Hepatic stellate cell (primary cell): Measurements from ENCODE around the gene PYY.

Experiments used
- DNase-seq: peaks from one replicate; pipeline ENCODE4 v3.0.0; 2011; ENCODE audit warnings: low spot score

The PYY gene

GRCh38 chr17:43914451-43914850 lies 39.3 kb downstream of the PYY start:
- no peak for DNase-seq

DNA sequence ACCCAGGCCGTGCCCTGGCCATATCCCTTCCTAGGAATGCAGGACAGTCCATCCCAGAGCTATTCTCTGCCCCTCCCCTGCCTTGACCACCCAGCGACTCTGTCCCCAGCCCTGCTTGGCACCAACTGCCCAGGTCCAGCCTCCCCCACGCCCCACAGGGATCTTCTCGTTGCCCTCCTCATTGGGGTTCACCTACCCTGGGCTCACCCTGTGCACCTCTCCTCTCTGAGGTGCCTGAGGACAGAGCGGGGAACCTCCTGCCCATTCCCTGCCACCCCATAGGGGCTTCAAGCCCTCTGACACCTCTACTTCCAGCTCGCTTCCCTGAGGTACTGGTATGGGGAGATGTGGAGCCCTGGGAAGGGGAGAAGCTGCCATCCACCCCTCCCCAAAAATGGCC lies 40.2 kb downstream of the PYY start:
- no peak for DNase-seq

- DNase-seq = no peak
Measured at GRCh38 chr17:43912635-43913304, 41.0 kb downstream of the PYY start.

DNA sequence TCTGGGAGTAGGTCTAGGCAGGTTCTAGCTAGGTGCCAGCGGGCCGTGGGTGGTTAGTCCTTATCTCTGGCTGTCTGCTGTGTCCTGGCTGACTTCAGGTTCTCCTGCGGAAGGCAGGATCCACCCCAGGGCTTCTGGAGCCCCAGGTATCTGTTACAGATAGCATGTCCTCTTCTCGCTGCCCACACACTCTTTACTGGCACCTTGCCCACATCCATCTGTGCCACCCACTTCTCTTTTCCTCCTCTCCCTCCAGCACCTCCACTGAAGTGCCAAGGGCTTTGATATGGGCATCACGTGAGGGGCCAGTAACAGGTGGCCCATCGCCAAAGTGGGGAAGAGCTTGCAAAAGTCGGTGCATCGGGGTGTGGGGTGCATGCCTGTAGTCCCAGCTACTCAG lies 41.8 kb downstream of the PYY start:
- DNase-seq = no peak

GRCh38 chr17:43909537-43910231 lies 44.1 kb downstream of the PYY start:
- DNase-seq = no peak

- DNase-seq = peak; percentile 84
Measured at GRCh38 chr17:43907998-43908721, 45.6 kb downstream of the PYY start.

DNA sequence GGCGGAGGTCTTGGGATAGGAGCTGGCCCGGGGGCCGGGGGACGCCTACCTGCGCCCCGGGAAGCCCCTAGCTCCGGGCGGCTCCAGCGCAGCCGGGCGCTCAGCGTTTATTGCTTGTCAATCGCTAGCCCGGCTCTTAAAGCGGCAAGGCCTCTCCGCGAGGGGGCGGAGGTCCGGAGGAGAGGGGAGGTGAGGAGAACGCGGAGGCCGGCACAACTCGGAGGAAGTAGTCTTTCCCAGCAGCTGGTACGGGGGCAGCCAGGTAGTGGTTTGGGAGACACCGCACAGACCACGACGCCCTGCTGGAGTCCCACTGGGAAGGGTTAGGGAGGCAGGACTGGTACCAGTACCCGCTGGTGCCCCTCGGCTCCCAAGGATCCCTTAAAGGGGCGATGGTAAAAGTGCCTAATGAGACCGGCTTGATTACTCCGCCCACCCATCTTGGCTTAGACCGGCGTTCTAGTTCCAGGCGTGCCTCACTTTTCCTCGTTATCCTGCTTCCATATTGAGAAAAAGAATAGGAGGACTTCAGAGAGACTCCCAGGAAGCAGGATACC lies 46.2 kb downstream of the PYY start, which contains the start of gene MPP2:
MPP2 (minus strand) TSS at position 112 of the 557 bp plus-strand sequence. CDS start 3,076 bp downstream, outside the sequence.
- DNase-seq = peak; percentile 82

DNA sequence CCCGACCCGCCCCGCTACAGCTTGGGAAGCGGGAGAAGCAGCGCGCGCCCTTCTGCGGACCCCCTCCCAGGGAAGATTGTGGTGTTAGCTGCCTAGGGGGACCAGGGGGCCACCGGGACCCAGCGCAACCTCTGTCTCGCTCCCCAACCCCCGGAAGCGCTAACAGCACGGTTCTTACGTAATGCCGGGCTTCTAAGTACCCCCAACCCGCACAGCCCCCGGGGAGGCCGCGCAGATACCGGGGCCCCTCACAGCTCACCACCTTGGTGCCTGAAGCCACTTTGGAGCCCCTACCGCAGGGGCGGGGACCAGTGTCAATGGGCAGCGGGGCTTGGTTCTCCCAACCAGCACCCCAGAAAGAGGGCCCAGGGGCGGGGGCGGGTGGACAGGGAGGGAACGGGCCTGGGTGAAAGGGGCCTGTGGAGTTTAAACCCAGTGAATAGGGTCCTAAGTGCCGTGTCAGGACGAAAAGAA lies 46.8 kb downstream of the PYY start:
- no peak for DNase-seq

DNA sequence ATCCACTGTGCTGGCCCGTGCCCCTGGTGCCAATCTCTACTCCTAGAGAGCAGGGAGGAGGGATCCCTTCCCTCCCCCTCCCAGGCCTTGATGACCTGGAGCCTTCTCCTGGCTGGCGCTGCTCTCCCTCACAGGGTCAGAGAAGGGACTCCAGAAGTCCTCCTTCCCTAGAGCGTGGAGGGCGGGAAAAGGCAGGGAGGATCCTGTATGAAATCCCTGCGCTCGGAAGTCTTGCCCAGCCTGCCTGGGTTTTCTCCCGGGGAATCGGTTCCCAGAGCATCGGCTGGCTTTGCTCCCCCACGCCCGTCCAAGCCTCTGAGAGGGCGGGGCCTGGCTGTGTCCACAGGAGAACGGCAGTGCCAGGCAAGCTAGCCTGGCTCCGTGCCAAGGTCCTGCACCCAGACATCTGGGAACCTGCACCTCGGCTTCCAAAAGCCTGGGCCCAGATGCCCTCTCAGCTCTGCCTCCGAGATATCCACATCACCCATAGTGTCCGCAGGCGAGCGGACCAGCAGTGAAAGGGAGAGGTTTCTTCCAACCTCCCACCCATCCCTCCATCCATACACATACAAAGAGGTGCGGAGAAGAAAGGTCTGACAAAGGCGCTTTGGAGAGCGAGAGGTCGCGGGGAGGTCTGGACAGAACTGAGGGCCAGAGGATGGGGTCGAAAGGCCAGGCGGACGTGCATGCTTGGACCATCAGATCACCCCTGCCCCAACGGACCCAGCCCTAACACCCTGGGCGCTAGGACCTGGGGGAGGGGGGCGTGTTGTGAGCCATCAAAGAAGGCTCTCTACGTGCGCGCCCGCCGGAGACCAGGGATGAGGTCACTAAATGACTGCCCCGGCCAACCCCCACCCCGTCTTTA lies 47.5 kb downstream of the PYY start:
- peak; percentile 66 for DNase-seq

DNA sequence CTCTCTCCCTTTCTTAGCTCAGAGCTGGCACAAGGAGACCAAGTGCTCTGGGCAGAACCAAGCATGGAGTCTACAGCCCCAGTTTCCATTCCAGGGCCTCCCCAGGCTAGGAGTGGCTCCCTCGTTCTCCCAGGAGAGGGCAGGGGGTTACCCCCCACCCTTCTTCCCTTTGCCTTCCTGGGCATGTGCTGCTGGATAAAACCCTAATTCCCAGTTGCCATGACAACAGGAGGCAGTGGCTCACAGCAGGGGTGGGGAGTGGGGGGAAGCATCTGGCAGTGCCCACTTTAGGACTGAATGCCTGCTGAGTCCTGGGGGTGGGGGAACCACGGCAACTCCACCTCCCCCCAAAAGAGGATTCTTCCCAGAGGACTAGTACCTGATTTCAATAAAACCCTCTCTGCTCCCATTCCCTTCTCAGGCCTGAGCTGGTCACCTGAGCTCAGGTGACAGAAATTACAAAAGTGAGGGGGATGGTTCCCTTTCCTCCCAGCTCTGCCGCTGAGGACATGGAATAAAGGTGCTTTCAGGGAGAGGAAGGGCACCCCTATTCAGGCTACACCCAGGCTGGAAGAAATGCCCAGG lies 48.2 kb downstream of the PYY start:
- no peak for DNase-seq
